Tibial artery (tissue), 4 donors: ENCODE results near the gene GLIS1.

ENCODE experiments used
- DNase-seq, 2 donors: peaks; one replicate each; pipeline ENCODE4 v3.0.0-alpha.2; 2019
- H3K27ac ChIP-seq, 2 donors: fragments of 200-600 bp; sonication (generic) in 1 of 2; 1 replicate in 1 of 2; 2 replicates in 1 of 2; pipeline ENCODE4 v1.5.1; 2018 to 2019; ENCODE audit warnings: mild to moderate bottlenecking in 1 of 2
- H3K27me3 ChIP-seq, 2 donors: fragments of 200-600 bp; sonication (generic) in 1 of 2; one replicate each; pipeline versions ENCODE4 v1.5.1 to v1.6.0; 2016 to 2019
- H3K36me3 ChIP-seq, 3 donors: fragments of 200-600 bp; sonication (generic) in 2 of 3; one replicate each; pipeline ENCODE4 v1.5.1; 2016 to 2019; ENCODE audit warnings: mild to moderate bottlenecking in 2 of 3
- H3K4me1 ChIP-seq, 4 donors: fragments of 200-600 bp; sonication (generic) in 2 of 4; 1 replicate in 3 of 4; 2 replicates in 1 of 4; pipeline ENCODE4 v1.5.1; 2016 to 2019
- H3K4me3 ChIP-seq, 2 donors: fragments of 200-600 bp; sonication (generic) in 1 of 2; 1 replicate in 1 of 2; 2 replicates in 1 of 2; pipeline ENCODE4 v1.5.1; 2018 to 2019; ENCODE audit warnings: mild to moderate bottlenecking in 2 of 2
- H3K9me3 ChIP-seq, 3 donors: fragments of 200-600 bp; sonication (generic) in 1 of 3; one replicate each; pipeline ENCODE4 v1.5.1; 2016 to 2019
- CTCF ChIP-seq, 2 experiments: fragments of 200-600 bp in 1 of 2; fragments of 450-650 bp in 1 of 2; IDR thresholded peaks; one replicate each; pipeline ENCODE4 v1.5.1; 2017 to 2019; ENCODE audit warnings: antibody characterized with exemption in 2 of 2, mild to moderate bottlenecking in 1 of 2, moderate library complexity in 1 of 2
- intact Hi-C: fragments of 100-400 bp; cut with DNase I; formaldehyde crosslinking; loops from one replicate; pipeline ENCODE4 v1.15.0; 2023; ENCODE audit warnings: low total_unique reads

The GLIS1 gene

GRCh38 chr1:53575141-53575954, 163.6 kb downstream of the GLIS1 start:
- no peak for TF ChIP-seq CTCF (IDR thresholded peaks at IDR 0.05)
- no peaks in the 10 kb centered on the region for H3K9me3 ChIP-seq
- no peak overlapping the region for H3K27ac ChIP-seq
- intact Hi-C loops, result no loop called here
- no peaks in the 10 kb centered on the region for H3K36me3 ChIP-seq
- H3K4me1 ChIP-seq, result no peaks in the 10 kb centered on the region
- peak; percentile 18 to 45 for DNase-seq
- no peak overlapping the region for H3K4me3 ChIP-seq
- H3K27me3 ChIP-seq, result peaks cover 0 to 2% of the 10 kb centered on the region in 2 donors

GRCh38 chr1:53574621-53575020, 164.3 kb downstream of the GLIS1 start:
- peak in 1 of 2 donors; percentile 43 for DNase-seq
- H3K36me3 ChIP-seq, result no peaks in the 10 kb centered on the region
- no peaks in the 10 kb centered on the region for H3K9me3 ChIP-seq
- no peak overlapping the region for H3K27ac ChIP-seq
- no peak for TF ChIP-seq CTCF (IDR thresholded peaks at IDR 0.05)
- intact Hi-C loops, result no loop called here
- no peaks in the 10 kb centered on the region for H3K4me1 ChIP-seq
- no peak overlapping the region for H3K4me3 ChIP-seq
- H3K27me3 ChIP-seq, result no peaks in the 10 kb centered on the region

- Histone ChIP-seq H3K36me3 (no peaks in the 10 kb centered on the region), H3K27me3 (no peaks in the 10 kb centered on the region), H3K9me3 (no peaks in the 10 kb centered on the region), H3K4me3 (no peak overlapping the region), H3K27ac (no peak overlapping the region), H3K4me1 (no peaks in the 10 kb centered on the region)
- peak in 1 of 2 donors; percentile 25 for DNase-seq
- intact Hi-C loops, result no loop called here
- TF ChIP-seq CTCF (IDR thresholded peaks at IDR 0.05), result no peak
These were observed 165.0 kb downstream of the GLIS1 start for GRCh38 chr1:53573931-53574330.

- intact Hi-C loops, result no loop called here
- Histone ChIP-seq H3K4me3 (no peak overlapping the region), H3K27ac (no peak overlapping the region), H3K4me1 (no peaks in the 10 kb centered on the region), H3K36me3 (no peaks in the 10 kb centered on the region), H3K9me3 (no peaks in the 10 kb centered on the region), H3K27me3 (no peaks in the 10 kb centered on the region)
- TF ChIP-seq CTCF (IDR thresholded peaks at IDR 0.05), result no peak
- DNase-seq, result peak in 1 of 2 donors; percentile 53
These were observed 165.4 kb downstream of the GLIS1 start for GRCh38 chr1:53573522-53573921.

- DNase-seq, result no peak
- no peak for TF ChIP-seq CTCF (IDR thresholded peaks at IDR 0.05)
- Histone ChIP-seq H3K4me3 (no peak overlapping the region), H3K27me3 (peaks cover 0 to under 1% of the 10 kb centered on the region in 2 donors), H3K4me1 (no peaks in the 10 kb centered on the region), H3K36me3 (no peaks in the 10 kb centered on the region), H3K27ac (no peak overlapping the region), H3K9me3 (peaks cover 0 to 3% (median 2%) of the 10 kb centered on the region in 3 donors)
- intact Hi-C loops, result no loop called here
These were observed 166.2 kb downstream of the GLIS1 start for GRCh38 chr1:53572815-53573173.
